ENCODE data around the gene S100A1. TPM values are rescaled to one million over a fixed set of nuclear protein-coding genes. Genes with fewer than 3 reads are reported as not detected.

Gene S100A1
- total and polyA plus RNA-seq, 2 of the 13 experiments (the other 11 are each of a cell fraction or from before 2014, with no cell fraction given) = 120 to 251 TPM

DNA sequence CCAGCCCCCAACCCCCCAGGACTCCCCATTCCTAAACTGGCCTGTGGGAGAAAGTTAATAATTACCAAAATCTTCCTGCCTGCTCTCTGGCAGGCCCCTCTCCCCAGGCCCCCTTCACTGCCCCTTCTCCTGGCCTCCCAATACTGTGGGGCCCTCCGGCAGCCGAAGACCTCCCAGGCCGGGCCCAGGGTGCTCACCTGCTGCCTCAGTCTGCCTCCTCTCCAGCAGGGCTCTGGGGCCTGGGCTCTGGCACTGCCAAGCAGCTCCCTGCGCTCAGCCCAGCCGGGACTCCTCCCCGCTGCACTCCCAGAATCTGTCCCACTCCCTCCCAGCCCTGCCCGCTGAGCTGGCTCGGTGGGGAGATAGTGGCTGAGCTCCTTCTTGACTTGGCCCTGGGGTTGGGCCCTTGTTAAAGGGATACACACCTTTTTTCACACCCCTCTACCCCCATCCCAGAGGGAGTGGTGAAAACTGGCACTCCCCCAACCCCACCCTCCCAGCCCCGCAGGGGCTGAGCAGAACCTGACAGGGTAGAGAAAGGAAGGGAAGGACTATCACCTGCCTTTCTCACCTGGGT, 15.4 kb upstream of the S100A1 start, which contains the start of gene S100A16 (continued):
- TF ChIP-seq ELF1 (CRISPR knock-in tag; IDR thresholded peaks at IDR 0.05) = no peak
- TF ChIP-seq HNF1B (CRISPR knock-in tag; IDR thresholded peaks at IDR 0.05) = peak; percentile 97
- TF ChIP-seq SKI (IDR thresholded peaks at IDR 0.05; ENCODE audit: partially characterized antibody) = no peak
- TF ChIP-seq HES4 (CRISPR knock-in tag; IDR thresholded peaks at IDR 0.05; ENCODE audit: borderline replicate concordance) = no peak
- TF ChIP-seq ZBTB42 (CRISPR knock-in tag; IDR thresholded peaks at IDR 0.05) = no peak
- TF ChIP-seq ZNF335 (CRISPR knock-in tag; IDR thresholded peaks at IDR 0.05) = no peak
- TF ChIP-seq ZNF605 (CRISPR knock-in tag; IDR thresholded peaks at IDR 0.05) = 0 out of 2 replicates have a peak, but pooled peaks have one; percentile 37
- peak; percentile 86 for TF ChIP-seq RBFOX2 (IDR thresholded peaks at IDR 0.05; ENCODE audit: low read depth, low read length)
- TF ChIP-seq PHF8 (CRISPR knock-in tag; IDR thresholded peaks at IDR 0.05) = no peak; the same call in 1 of the 2 replicates
- TF ChIP-seq ZNF577 (CRISPR knock-in tag; IDR thresholded peaks at IDR 0.05; ENCODE audit: borderline replicate concordance, low read depth) = no peak
- TF ChIP-seq, protein P1, sequence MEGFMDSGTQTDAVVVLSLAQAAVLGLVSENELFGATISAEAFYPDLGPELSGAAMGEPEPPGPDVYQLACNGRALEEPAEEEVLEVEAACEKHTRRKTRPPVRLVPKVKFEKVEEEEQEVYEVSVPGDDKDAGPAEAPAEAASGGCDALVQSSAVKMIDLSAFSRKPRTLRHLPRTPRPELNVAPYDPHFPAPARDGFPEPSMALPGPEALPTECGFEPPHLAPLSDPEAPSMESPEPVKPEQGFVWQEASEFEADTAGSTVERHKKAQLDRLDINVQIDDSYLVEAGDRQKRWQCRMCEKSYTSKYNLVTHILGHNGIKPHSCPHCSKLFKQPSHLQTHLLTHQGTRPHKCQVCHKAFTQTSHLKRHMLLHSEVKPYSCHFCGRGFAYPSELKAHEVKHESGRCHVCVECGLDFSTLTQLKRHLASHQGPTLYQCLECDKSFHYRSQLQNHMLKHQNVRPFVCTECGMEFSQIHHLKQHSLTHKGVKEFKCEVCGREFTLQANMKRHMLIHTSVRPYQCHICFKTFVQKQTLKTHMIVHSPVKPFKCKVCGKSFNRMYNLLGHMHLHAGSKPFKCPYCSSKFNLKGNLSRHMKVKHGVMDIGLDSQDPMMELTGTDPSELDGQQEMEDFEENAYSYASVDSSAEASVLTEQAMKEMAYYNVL (CRISPR knock-in tag; IDR thresholded peaks at IDR 0.05; ENCODE audit: borderline replicate concordance) = no peak
- no peak for TF ChIP-seq SETDB1 (CRISPR knock-in tag; IDR thresholded peaks at IDR 0.05; ENCODE audit: borderline replicate concordance)
- 0 out of 2 replicates have a peak, but pooled peaks have one; percentile 72 for TF ChIP-seq MYPOP (CRISPR knock-in tag; IDR thresholded peaks at IDR 0.05)
- 0 out of 2 replicates have a peak, but pooled peaks have one; percentile 50 for TF ChIP-seq TARDBP (CRISPR knock-in tag; IDR thresholded peaks at IDR 0.05)
- no peak for TF ChIP-seq ZNF569 (CRISPR knock-in tag; IDR thresholded peaks at IDR 0.05; ENCODE audit: borderline replicate concordance)
